H54 (cell line): ENCODE data around the gene ZSWIM4.
"Not testable (repeated sequence)": the region's sequence is repeated elsewhere in the genome, so short reads cannot be mapped to it uniquely, and the experiment has no call there.

ENCODE experiments used
- DNase-seq: peaks from one replicate; pipeline ENCODE4 v3.0.0; 2011; ENCODE audit warnings: low spot score, mixed read lengths; ENCODE audit not compliant: insufficient read length
- FAIRE-seq: peaks from 3 replicates; lab custom pipeline; 2011; peaks lifted over from hg19 to GRCh38; lab: Jason Lieb, UNC
- POLR2A ChIP-seq: IDR thresholded peaks from 2 replicates; pipeline ENCODE4 v1.6.1; 2011; ENCODE audit warnings: low read depth, mild to moderate bottlenecking, low read length

The ZSWIM4 gene

GRCh38 chr19:13794757-13795589, at the start of gene ZSWIM4:
Gene ZSWIM4, plus strand, starts transcription at chr19:13795443. Its CDS starts 206 bp downstream, at chr19:13795649.
- TF ChIP-seq POLR2A: peak; percentile 21; the same call in 1 of the 2 replicates
- FAIRE-seq: no peak
- DNase-seq: peak; percentile 94

GRCh38 chr19:13747098-13747453, 48.2 kb upstream of the ZSWIM4 start:
- TF ChIP-seq POLR2A: no peak
- no peak for FAIRE-seq
- no peak for DNase-seq

- no peak for TF ChIP-seq POLR2A
- FAIRE-seq: no peak
These were observed 46.9 kb upstream of the ZSWIM4 start for GRCh38 chr19:13748169-13748828.

GRCh38 chr19:13751436-13751835, 43.8 kb upstream of the ZSWIM4 start:
- DNase-seq (no peak), FAIRE-seq (no peak)
- no peak for TF ChIP-seq POLR2A

More at GRCh38 chr19:13748169-13748828, 46.9 kb upstream of the ZSWIM4 start:
- DNase-seq: no peak

GRCh38 chr19:13753622-13754021, 41.6 kb upstream of the ZSWIM4 start:
- not testable (repeated sequence) for DNase-seq, FAIRE-seq

- TF ChIP-seq POLR2A: no peak
- DNase-seq (no peak), FAIRE-seq (no peak)
These were observed 39.0 kb upstream of the ZSWIM4 start for GRCh38 chr19:13756210-13756609.

GRCh38 chr19:13757805-13758772, 37.2 kb upstream of the ZSWIM4 start:
- DNase-seq (no peak), FAIRE-seq (no peak)
- no peak for TF ChIP-seq POLR2A

GRCh38 chr19:13758795-13759194, 36.4 kb upstream of the ZSWIM4 start:
- DNase-seq: no peak
- no peak for TF ChIP-seq POLR2A
- FAIRE-seq: no peak

GRCh38 chr19:13761423-13761822, 33.8 kb upstream of the ZSWIM4 start:
- no peak for TF ChIP-seq POLR2A
- DNase-seq (no peak), FAIRE-seq (no peak)

GRCh38 chr19:13762635-13763235, 32.5 kb upstream of the ZSWIM4 start:
- FAIRE-seq (no peak), DNase-seq (no peak)
- TF ChIP-seq POLR2A: no peak

- DNase-seq: no peak
- no peak for FAIRE-seq
These were observed 32.0 kb upstream of the ZSWIM4 start for GRCh38 chr19:13763265-13763664.

GRCh38 chr19:13764101-13764807, 31.0 kb upstream of the ZSWIM4 start, which contains the start of gene MRI1:
Gene MRI1, plus strand, starts transcription at chr19:13764522. Its CDS starts 67 bp downstream, at chr19:13764589.
- TF ChIP-seq POLR2A: peak; percentile 76
- DNase-seq (peak; percentile 63), FAIRE-seq (no peak)

More at GRCh38 chr19:13763265-13763664, 32.0 kb upstream of the ZSWIM4 start:
- TF ChIP-seq POLR2A: no peak
